H1 (cell line): ENCODE data around the gene RAB40B.

Experiments used
- CHD1 ChIP-seq: IDR thresholded peaks from 2 replicates; pipeline ENCODE4 v1.6.1; 2012; ENCODE audit warnings: low read depth, low read length, improper control_type of control experiment
- CTCF ChIP-seq, 3 experiments: IDR thresholded peaks; 1 replicate in 2 of 3; 2 replicates in 1 of 3; pipeline versions ENCODE4 v1.5.1 to v1.6.1; 2011; ENCODE audit warnings: low read length in 3 of 3, mild to moderate bottlenecking in 3 of 3, inconsistent platforms in 2 of 3, low read depth in 1 of 3, moderate library complexity in 1 of 3; ENCODE audit not compliant: insufficient read depth in 1 of 3; ENCODE audit errors: control extremely low read depth in 1 of 3
- EP300 ChIP-seq, 2 experiments: IDR thresholded peaks; 1 replicate in 1 of 2; 2 replicates in 1 of 2; pipeline ENCODE4 v1.6.1; 2011 to 2012; ENCODE audit warnings: low read depth in 2 of 2, low read length in 2 of 2, mild to moderate bottlenecking in 2 of 2, borderline replicate concordance in 1 of 2, inconsistent platforms in 1 of 2, moderate library complexity in 1 of 2
- JUND ChIP-seq: IDR thresholded peaks from 2 replicates; pipeline ENCODE4 v1.6.1; 2011; ENCODE audit warnings: mild to moderate bottlenecking, improper control_type of control experiment, low read length
- RFX5 ChIP-seq: IDR thresholded peaks from 2 replicates; pipeline ENCODE4 v1.6.1; 2011; ENCODE audit warnings: low read depth, low read length, improper control_type of control experiment, borderline replicate concordance

GRCh38 chr17:82631544-82631943 lies 67.0 kb downstream of the RAB40B start:
- TF ChIP-seq EP300 (IDR thresholded peaks at IDR 0.05; ENCODE audit: borderline replicate concordance in 1 of 2, low read depth in 2 of 2, low read length in 2 of 2) (no peak), CTCF (IDR thresholded peaks at IDR 0.05; ENCODE audit: control extremely low read depth in 1 of 3, insufficient read depth in 1 of 3, low read depth in 1 of 3, low read length in 3 of 3) (no peak), JUND (no peak), RFX5 (no peak), CHD1 (no peak)
